Measurements from ENCODE around the gene GGTA1.

GGTA1 gene

DNA sequence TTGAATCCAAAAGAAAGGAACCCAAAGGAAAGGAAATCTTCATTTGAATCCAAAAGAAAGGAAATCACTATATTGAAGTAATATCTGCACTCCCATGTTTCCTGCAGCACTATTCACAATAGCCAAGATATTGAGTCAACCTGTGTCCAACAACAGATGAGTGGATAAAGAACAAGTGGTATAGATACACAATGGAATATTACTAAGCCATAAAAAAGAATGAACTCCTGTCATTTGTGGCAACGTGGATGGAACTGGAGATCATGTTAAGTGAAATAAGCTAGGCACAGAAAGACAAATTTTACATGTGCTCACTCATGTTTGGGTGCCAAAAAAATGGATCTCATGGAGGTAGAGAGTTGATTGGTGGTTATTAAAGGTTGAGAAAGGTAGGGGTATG is 71.7 kb downstream of the GGTA1 start:
- DNase-seq (ENCODE audit: extremely low spot score), result no peak
- POLR2A ChIA-PET, result no interaction called here
- TF ChIP-seq BHLHE40 (IDR thresholded peaks at IDR 0.05; ENCODE audit: borderline replicate concordance) (no peak), FOXK2 (IDR thresholded peaks at IDR 0.05) (no peak), ZNF384 (IDR thresholded peaks at IDR 0.05) (no peak), FOXM1 (IDR thresholded peaks at IDR 0.05; ENCODE audit: borderline replicate concordance) (no peak), NFRKB (IDR thresholded peaks at IDR 0.05) (no peak)
- TF ChIP-seq, protein P1, sequence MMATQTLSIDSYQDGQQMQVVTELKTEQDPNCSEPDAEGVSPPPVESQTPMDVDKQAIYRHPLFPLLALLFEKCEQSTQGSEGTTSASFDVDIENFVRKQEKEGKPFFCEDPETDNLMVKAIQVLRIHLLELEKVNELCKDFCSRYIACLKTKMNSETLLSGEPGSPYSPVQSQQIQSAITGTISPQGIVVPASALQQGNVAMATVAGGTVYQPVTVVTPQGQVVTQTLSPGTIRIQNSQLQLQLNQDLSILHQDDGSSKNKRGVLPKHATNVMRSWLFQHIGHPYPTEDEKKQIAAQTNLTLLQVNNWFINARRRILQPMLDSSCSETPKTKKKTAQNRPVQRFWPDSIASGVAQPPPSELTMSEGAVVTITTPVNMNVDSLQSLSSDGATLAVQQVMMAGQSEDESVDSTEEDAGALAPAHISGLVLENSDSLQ (IDR thresholded peaks at IDR 0.05), result no peak
- CTCF ChIA-PET, result no interaction called here

DNA sequence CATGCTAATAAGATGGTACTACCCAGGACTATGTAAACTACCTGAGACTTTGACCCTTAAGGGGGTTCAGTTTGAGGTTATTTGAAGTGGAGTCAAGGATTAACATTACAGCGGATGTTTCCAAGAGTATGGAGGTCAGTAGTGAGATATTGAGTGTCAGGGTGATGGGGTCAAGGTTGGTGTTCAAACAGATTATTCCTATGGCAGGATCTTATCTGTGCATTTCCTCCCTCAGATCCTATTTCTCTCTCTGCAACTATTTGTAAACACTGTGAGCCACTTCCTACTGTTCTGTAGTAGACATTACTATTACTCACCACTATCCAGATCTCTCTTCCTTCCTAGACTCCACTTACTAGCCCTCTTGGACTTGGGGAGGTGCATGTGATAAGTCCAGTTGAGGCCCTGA is 75.6 kb downstream of the GGTA1 start:
- POLR2A ChIA-PET, result no interaction called here
- DNase-seq (ENCODE audit: extremely low spot score), result no peak
- TF ChIP-seq SP1 (IDR thresholded peaks at IDR 0.05) (no peak), ZNF384 (IDR thresholded peaks at IDR 0.05) (no peak), L3MBTL2 (conservative IDR thresholded peaks at IDR 0.05) (no peak), FOXK2 (IDR thresholded peaks at IDR 0.05) (no peak), FOXM1 (IDR thresholded peaks at IDR 0.05; ENCODE audit: borderline replicate concordance) (no peak), HDGF (IDR thresholded peaks at IDR 0.05; ENCODE audit: borderline replicate concordance) (no peak), LEF1 (IDR thresholded peaks at IDR 0.05; ENCODE audit: borderline replicate concordance) (no peak), FOXA1 (IDR thresholded peaks at IDR 0.05) (no peak), CTBP1 (IDR thresholded peaks at IDR 0.05; ENCODE audit: borderline replicate concordance) (no peak), NFRKB (IDR thresholded peaks at IDR 0.05) (no peak), SUZ12 (IDR thresholded peaks at IDR 0.05) (no peak), ELF4 (IDR thresholded peaks at IDR 0.05) (no peak), TARDBP (IDR thresholded peaks at IDR 0.05) (no peak), ARNT (IDR thresholded peaks at IDR 0.05) (no peak), BHLHE40 (IDR thresholded peaks at IDR 0.05; ENCODE audit: borderline replicate concordance) (no peak)
- TF ChIP-seq, protein P1 (IDR thresholded peaks at IDR 0.05), result no peak
- CTCF ChIA-PET, result no interaction called here

DNA sequence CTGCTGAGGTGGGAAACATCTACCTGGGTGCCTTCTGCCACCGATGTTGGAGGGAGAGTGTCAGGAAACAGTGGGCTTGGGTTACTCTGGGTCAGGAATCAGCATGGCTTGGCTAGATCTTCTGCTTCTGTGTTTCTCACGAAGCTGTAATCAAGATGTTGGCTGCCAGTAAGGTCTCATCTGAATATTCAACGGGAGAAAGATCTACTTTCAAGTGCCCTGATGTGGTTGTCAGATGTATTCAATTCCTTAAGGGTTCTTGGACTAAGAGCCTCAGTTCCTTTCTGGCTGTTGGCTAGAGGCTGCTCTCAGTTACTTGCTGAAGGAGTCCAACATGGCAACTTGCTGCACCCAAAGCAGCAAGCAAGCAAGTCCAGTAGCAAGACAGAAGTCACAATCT is 87.7 kb downstream of the GGTA1 start:
- CTCF ChIA-PET, result no interaction called here
- TF ChIP-seq ZNF384 (IDR thresholded peaks at IDR 0.05), result no peak
- no peak for TF ChIP-seq NFRKB (IDR thresholded peaks at IDR 0.05)
- TF ChIP-seq ELF4 (IDR thresholded peaks at IDR 0.05), result no peak
- no peak for TF ChIP-seq SP1 (IDR thresholded peaks at IDR 0.05)
- no peak for DNase-seq (ENCODE audit: extremely low spot score)
- POLR2A ChIA-PET, result no interaction called here

DNA sequence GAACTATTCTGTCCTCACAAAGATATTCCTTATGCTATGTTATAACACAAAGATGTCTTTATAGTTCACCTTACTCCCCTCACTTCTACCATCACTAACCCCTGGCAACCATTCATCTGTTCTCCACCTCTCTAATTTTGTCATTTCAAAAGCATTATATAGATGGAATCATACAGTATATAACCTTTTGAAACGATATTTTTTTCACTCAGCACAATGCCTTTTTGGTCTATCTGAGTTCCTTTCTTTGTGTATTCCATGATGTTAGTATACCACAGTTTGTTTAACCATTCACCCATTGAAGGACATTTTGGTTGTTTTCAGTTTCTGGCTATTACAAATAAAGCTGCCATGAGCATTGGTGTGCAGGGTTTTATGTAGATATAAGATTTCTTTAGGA is 93.7 kb downstream of the GGTA1 start:
- DNase-seq (ENCODE audit: extremely low spot score), result no peak
- POLR2A ChIA-PET, result no interaction called here
- CTCF ChIA-PET, result interaction anchor here (0.7 kb wide), 1 partner anchor 173 kb away, joined by 7 read pairs; no protein-coding TSS in a partner anchor
- TF ChIP-seq ZNF384 (IDR thresholded peaks at IDR 0.05), result no peak
- no peak for TF ChIP-seq L3MBTL2 (conservative IDR thresholded peaks at IDR 0.05)
- no peak for TF ChIP-seq SP1 (IDR thresholded peaks at IDR 0.05)
- no peak for TF ChIP-seq FOXA1 (IDR thresholded peaks at IDR 0.05)
- no peak for TF ChIP-seq ELF4 (IDR thresholded peaks at IDR 0.05)
- TF ChIP-seq, protein P1 (IDR thresholded peaks at IDR 0.05), result no peak
- no peak for TF ChIP-seq LEF1 (IDR thresholded peaks at IDR 0.05; ENCODE audit: borderline replicate concordance)
- TF ChIP-seq ARNT (IDR thresholded peaks at IDR 0.05), result no peak
- TF ChIP-seq BHLHE40 (IDR thresholded peaks at IDR 0.05; ENCODE audit: borderline replicate concordance), result no peak
- TF ChIP-seq HDGF (IDR thresholded peaks at IDR 0.05; ENCODE audit: borderline replicate concordance), result no peak
- no peak for TF ChIP-seq NFRKB (IDR thresholded peaks at IDR 0.05)
- no peak for TF ChIP-seq CTBP1 (IDR thresholded peaks at IDR 0.05; ENCODE audit: borderline replicate concordance)
- no peak for TF ChIP-seq TARDBP (IDR thresholded peaks at IDR 0.05)
- TF ChIP-seq FOXM1 (IDR thresholded peaks at IDR 0.05; ENCODE audit: borderline replicate concordance), result no peak
- no peak for TF ChIP-seq SUZ12 (IDR thresholded peaks at IDR 0.05)
- TF ChIP-seq FOXK2 (IDR thresholded peaks at IDR 0.05), result no peak

Data from HEK293T (cell line).